Motor neuron (in vitro differentiated cells): ENCODE measurements around the gene FYTTD1. TPM values are rescaled to one million over a fixed set of nuclear protein-coding genes. Genes with fewer than 3 reads are reported as not detected.

ENCODE experiments used
- ATAC-seq, 8 experiments: fragments of 200-7000 bp; cut with Tn5 transposase; replicated peaks in 6 of 8; 2 replicates each; pipeline ENCODE4 v1.8.0; 2021; ENCODE audit warnings: mild to moderate bottlenecking in 8 of 8, moderate library complexity in 8 of 8
- H3K27ac ChIP-seq, 2 donors: fragments of 250-450 bp; sonication (Bioruptor Pico); 2 replicates each; pipeline ENCODE4 v1.9.0; 2021; ENCODE audit warnings: antibody characterized with exemption in 2 of 2, mild to moderate bottlenecking in 2 of 2, moderate library complexity in 1 of 2
- H3K4me1 ChIP-seq, 2 donors: fragments of 250-450 bp; sonication (Bioruptor Pico); replicated peaks in 1 of 2; 2 replicates each; pipeline ENCODE4 v1.6.1; 2021; ENCODE audit warnings: antibody characterized with exemption in 2 of 2, mild to moderate bottlenecking in 2 of 2, moderate library complexity in 1 of 2
- H3K4me3 ChIP-seq, 5 donors: fragments of 250-450 bp; sonication (Bioruptor Pico); 2 replicates each; pipeline ENCODE4 v1.9.0; 2021; ENCODE audit warnings: antibody characterized with exemption in 5 of 5, mild to moderate bottlenecking in 5 of 5, moderate library complexity in 4 of 5
- WGBS, 10 experiments: fragments of 450-650 bp; shearing (Covaris generic); methylation state at CpG; one replicate each; pipeline ENCODE4 v1.0.0; 2022; 5-methylcytosine and 5-hydroxymethylcytosine counted together
- in situ Hi-C, 9 experiments: fragments of 400-800 bp; cut with MboI; loops; one replicate each; pipeline ENCODE4 v1.15.0; 2021; ENCODE audit warnings: low sequenced_read_pairs in 9 of 9, low pct_unique_long_range_greater_than_20kb in 2 of 9; ENCODE audit not compliant: unreplicated experiment in 9 of 9
- total RNA-seq, 8 experiments: library from RNA; unstranded; fragments of 300-600 nt; gene quantifications; 2 replicates each; pipeline versions ENCODE4 v1.2.3 to v1.2.4, GENCODE V29; 2022

The FYTTD1 gene
- total RNA-seq, 8 experiments from 2014 or later: 26.7 to 65.0 (median 33.3) TPM

- H3K4me3 ChIP-seq: no peak overlapping the region
- WGBS, 10 experiments: 86 to 100% (median 96%) methylated on average over 1 to 7 of the region's 7 CpGs
- no peak for ATAC-seq
- no peak overlapping the region for H3K27ac ChIP-seq
- no peaks in the 10 kb centered on the region for H3K4me1 ChIP-seq
- in situ Hi-C loops: no loop called here
Measured at GRCh38 chr3:197784019-197784585, 34.4 kb downstream of the FYTTD1 start.

- ATAC-seq: no peak
Measured at GRCh38 chr3:197787412-197787811, 37.7 kb downstream of the FYTTD1 start.

GRCh38 chr3:197789309-197789708 lies 39.6 kb downstream of the FYTTD1 start:
- Histone ChIP-seq H3K4me3 (no peak overlapping the region), H3K27ac (no peak overlapping the region), H3K4me1 (peaks cover 5 to 13% of the 10 kb centered on the region in 2 donors)
- WGBS, 10 experiments: 75 to 100% (median 96%) methylated on average over 1 to 3 of the region's 3 CpGs
- ATAC-seq: no peak
- in situ Hi-C loops: no loop called here

More at GRCh38 chr3:197787412-197787811, 37.7 kb downstream of the FYTTD1 start:
- 80 to 100% (median 100%) methylated on average over 1 of the region's 1 CpG; no CpG with 5 or more reads in 3 of the 10 experiments for WGBS, 10 experiments
- H3K4me3 ChIP-seq: no peak overlapping the region
- in situ Hi-C loops: no loop called here
- H3K27ac ChIP-seq: no peak overlapping the region
- H3K4me1 ChIP-seq: no peaks in the 10 kb centered on the region

GRCh38 chr3:197790033-197790432 lies 40.4 kb downstream of the FYTTD1 start:
- no peak for ATAC-seq
- H3K4me1 ChIP-seq: peaks cover 5 to 13% of the 10 kb centered on the region in 2 donors
- 11 to 100% (median 79%) methylated on average over 1 of the region's 1 CpG; no CpG with 5 or more reads in 1 of the 10 experiments for WGBS, 10 experiments
- no peak overlapping the region for H3K27ac ChIP-seq
- no peak overlapping the region for H3K4me3 ChIP-seq
- in situ Hi-C loops: no loop called here

GRCh38 chr3:197791113-197791891 lies 41.6 kb downstream of the FYTTD1 start, which contains the start of gene LRCH3:
Gene LRCH3, plus strand, starts transcription at chr3:197791254. Its CDS starts 25 bp downstream, at chr3:197791279.
- WGBS, 10 experiments: 0 to 4% (median 0%) methylated on average over 1 to 9 of the region's 83 CpGs; no CpG with 5 or more reads in 6 of the 10 experiments
- Histone ChIP-seq H3K27ac (peak within 1 kb of the TSS; percentile 93 to 94), H3K4me3 (peak within 1 kb of the TSS; percentile 69 to 95 (median 91)), H3K4me1 (peaks cover 5 to 13% of the 10 kb centered on the region in 2 donors)
- ATAC-seq: peak; percentile 81 to 92 (median 90)
- in situ Hi-C loops: no loop called here

GRCh38 chr3:197791892-197792647 lies 42.4 kb downstream of the FYTTD1 start:
- peaks cover 5 to 13% of the 10 kb centered on the region in 2 donors for H3K4me1 ChIP-seq
- in situ Hi-C loops: no loop called here
- ATAC-seq: peak; percentile 28 to 54 (median 48)
- peak overlapping the region; percentile 93 to 94 for H3K27ac ChIP-seq
- 4 to 40% (median 20%) methylated on average over 3 to 12 of the region's 25 CpGs; no CpG with 5 or more reads in 1 of the 10 experiments for whole genome bisulfite sequencing, 10 experiments
- H3K4me3 ChIP-seq: peak overlapping the region; percentile 69 to 95 (median 91)

GRCh38 chr3:197793247-197793646 lies 43.6 kb downstream of the FYTTD1 start:
- ATAC-seq: no peak
- H3K4me3 ChIP-seq: peak overlapping the region in 1 of 5 donors; percentile 22
- in situ Hi-C loops: no loop called here
- no peak overlapping the region for H3K27ac ChIP-seq
- 0 to 100% (median 83%) methylated on average over 1 to 2 of the region's 2 CpGs; no CpG with 5 or more reads in 1 of the 10 experiments for WGBS, 10 experiments
- peaks cover 5 to 13% of the 10 kb centered on the region in 2 donors for H3K4me1 ChIP-seq

- in situ Hi-C loops: no loop called here
- WGBS, 10 experiments: 83 to 100% (median 100%) methylated on average over 1 of the region's 1 CpG; no CpG with 5 or more reads in 6 of the 10 experiments
- Histone ChIP-seq H3K27ac (no peak overlapping the region), H3K4me3 (no peak overlapping the region), H3K4me1 (peaks cover 5 to 13% of the 10 kb centered on the region in 2 donors)
- no peak for ATAC-seq
Measured at GRCh38 chr3:197794115-197794514, 44.4 kb downstream of the FYTTD1 start.

- in situ Hi-C loops: no loop called here
- WGBS, 10 experiments: 17 to 100% (median 93%) methylated on average over 1 of the region's 1 CpG; no CpG with 5 or more reads in 4 of the 10 experiments
- H3K27ac ChIP-seq: no peak overlapping the region
- peak in 2 of 8 experiments; percentile 22 to 34 for ATAC-seq
- H3K4me1 ChIP-seq: peaks cover 5 to 13% of the 10 kb centered on the region in 2 donors
- H3K4me3 ChIP-seq: no peak overlapping the region
Measured at GRCh38 chr3:197795200-197795599, 45.5 kb downstream of the FYTTD1 start.

- ATAC-seq: no peak
- no peak overlapping the region for H3K4me3 ChIP-seq
- H3K27ac ChIP-seq: no peak overlapping the region
- 0 to 100% (median 61%) methylated on average over 1 to 4 of the region's 4 CpGs; no CpG with 5 or more reads in 2 of the 10 experiments for WGBS, 10 experiments
- peaks cover 5 to 13% of the 10 kb centered on the region in 2 donors for H3K4me1 ChIP-seq
- in situ Hi-C loops: no loop called here
Measured at GRCh38 chr3:197796087-197796486, 46.4 kb downstream of the FYTTD1 start.

- Histone ChIP-seq H3K4me3 (no peak overlapping the region), H3K27ac (no peak overlapping the region), H3K4me1 (peaks cover 0 to 1% of the 10 kb centered on the region in 2 donors)
- ATAC-seq: no peak
- in situ Hi-C loops: no loop called here
- WGBS, 10 experiments: 50 to 100% (median 90%) methylated on average over 1 to 3 of the region's 3 CpGs; no CpG with 5 or more reads in 3 of the 10 experiments
Measured at GRCh38 chr3:197798863-197799262, 49.2 kb downstream of the FYTTD1 start.

GRCh38 chr3:197800379-197800778 lies 50.7 kb downstream of the FYTTD1 start:
- no peak for ATAC-seq
- WGBS, 10 experiments: 69 to 100% (median 93%) methylated on average over 2 to 3 of the region's 3 CpGs
- in situ Hi-C loops: no loop called here
- Histone ChIP-seq H3K4me3 (no peak overlapping the region), H3K4me1 (no peaks in the 10 kb centered on the region), H3K27ac (no peak overlapping the region)
